ENCODE measurements around the gene SLC9A6. TPM values are rescaled to one million over a fixed set of nuclear protein-coding genes. Genes with fewer than 3 reads are reported as not detected.
"Not testable (repeated sequence)": the region's sequence is repeated elsewhere in the genome, so short reads cannot be mapped to it uniquely, and the experiment has no call there.

SLC9A6 gene
- total RNA-seq, 1 donor from 2014 or later: 18.0 TPM

DNA sequence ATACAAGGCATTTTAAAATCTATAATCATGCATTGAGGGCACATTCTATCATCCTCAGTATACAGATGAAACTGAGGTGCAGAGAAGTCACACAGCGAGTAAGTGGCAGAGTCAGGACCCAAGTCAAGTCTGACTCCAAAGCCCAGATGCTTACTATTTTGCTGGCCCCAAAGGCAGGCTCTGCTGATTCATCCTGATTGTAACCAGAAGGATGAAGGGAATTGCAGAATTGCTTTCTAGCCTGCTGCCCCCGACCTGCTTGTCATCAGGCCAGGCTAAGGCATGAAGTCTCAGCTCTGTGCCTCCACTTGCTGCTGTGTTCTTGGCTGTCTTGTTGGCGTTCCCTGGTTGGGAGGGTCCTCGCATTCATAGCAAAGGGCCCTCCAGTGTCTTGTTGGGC is 62.7 kb downstream of the SLC9A6 start:
- no peak overlapping the region for H3K4me3 Mint-ChIP-seq (ENCODE audit: unreplicated experiment)
- H3K36me3 Mint-ChIP-seq (ENCODE audit: unreplicated experiment): peaks cover 4% of the 10 kb centered on the region
- H3K4me1 Mint-ChIP-seq (ENCODE audit: unreplicated experiment): peaks cover 49% of the 10 kb centered on the region
- H3K9me3 Mint-ChIP-seq (ENCODE audit: unreplicated experiment): peaks cover 12% of the 10 kb centered on the region
- H3K27me3 Mint-ChIP-seq (ENCODE audit: unreplicated experiment): no peaks in the 10 kb centered on the region
- TF ChIP-seq, protein P1, sequence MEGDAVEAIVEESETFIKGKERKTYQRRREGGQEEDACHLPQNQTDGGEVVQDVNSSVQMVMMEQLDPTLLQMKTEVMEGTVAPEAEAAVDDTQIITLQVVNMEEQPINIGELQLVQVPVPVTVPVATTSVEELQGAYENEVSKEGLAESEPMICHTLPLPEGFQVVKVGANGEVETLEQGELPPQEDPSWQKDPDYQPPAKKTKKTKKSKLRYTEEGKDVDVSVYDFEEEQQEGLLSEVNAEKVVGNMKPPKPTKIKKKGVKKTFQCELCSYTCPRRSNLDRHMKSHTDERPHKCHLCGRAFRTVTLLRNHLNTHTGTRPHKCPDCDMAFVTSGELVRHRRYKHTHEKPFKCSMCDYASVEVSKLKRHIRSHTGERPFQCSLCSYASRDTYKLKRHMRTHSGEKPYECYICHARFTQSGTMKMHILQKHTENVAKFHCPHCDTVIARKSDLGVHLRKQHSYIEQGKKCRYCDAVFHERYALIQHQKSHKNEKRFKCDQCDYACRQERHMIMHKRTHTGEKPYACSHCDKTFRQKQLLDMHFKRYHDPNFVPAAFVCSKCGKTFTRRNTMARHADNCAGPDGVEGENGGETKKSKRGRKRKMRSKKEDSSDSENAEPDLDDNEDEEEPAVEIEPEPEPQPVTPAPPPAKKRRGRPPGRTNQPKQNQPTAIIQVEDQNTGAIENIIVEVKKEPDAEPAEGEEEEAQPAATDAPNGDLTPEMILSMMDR (IDR thresholded peaks at IDR 0.05): no peak
- DNase-seq (ENCODE audit: extremely low spot score, unreplicated experiment): peak; percentile 48
- peak overlapping the region; percentile 93 for H3K27ac Mint-ChIP-seq (ENCODE audit: unreplicated experiment)

DNA sequence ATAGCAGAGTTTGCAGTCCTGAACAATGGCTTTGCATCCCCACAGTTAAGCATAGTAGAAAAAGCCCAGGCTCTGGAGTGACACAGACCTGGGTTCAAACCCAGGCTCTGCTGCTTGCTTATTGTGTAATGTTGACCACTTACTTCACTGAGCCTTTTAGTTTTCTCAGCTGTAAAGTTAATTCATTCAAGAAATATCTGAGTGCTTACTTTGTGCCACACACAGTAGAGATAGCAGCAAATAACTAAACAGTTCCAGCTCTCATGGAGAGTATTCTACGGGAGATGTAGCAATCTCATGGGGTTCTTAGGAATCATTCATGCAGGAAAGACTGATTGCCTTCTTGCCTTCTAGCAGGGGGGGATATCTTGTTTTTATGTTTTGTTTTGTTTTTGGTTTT is 63.2 kb downstream of the SLC9A6 start:
- DNase-seq (ENCODE audit: extremely low spot score, unreplicated experiment): no peak
- TF ChIP-seq, protein P1 (IDR thresholded peaks at IDR 0.05): no peak
- Mint-ChIP-seq H3K4me1 (ENCODE audit: unreplicated experiment) (peaks cover 51% of the 10 kb centered on the region), H3K9me3 (ENCODE audit: unreplicated experiment) (peaks cover 12% of the 10 kb centered on the region), H3K27ac (ENCODE audit: unreplicated experiment) (peak overlapping the region; percentile 93), H3K4me3 (ENCODE audit: unreplicated experiment) (no peak overlapping the region), H3K36me3 (ENCODE audit: unreplicated experiment) (peaks cover 4% of the 10 kb centered on the region), H3K27me3 (ENCODE audit: unreplicated experiment) (no peaks in the 10 kb centered on the region)

DNA sequence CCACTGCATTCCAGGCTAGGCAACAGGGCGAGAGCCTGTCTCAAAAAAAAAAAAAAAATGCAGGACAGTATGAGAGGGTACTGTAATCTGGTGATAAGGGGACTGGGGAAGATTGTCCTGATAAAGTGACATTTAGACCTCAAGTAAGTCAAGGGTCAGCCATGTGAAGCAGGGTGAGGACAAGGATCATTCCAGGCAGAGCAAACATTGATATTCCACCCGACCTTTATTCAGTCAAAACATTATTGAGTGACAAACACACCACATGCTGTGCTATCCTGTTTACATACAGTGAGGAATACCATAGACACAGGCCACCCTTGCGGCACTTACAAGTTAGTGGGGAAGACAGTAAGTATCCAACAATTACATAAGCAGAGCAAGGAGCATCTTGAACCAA is 64.4 kb downstream of the SLC9A6 start:
- Mint-ChIP-seq H3K27me3 (ENCODE audit: unreplicated experiment) (no peaks in the 10 kb centered on the region), H3K4me3 (ENCODE audit: unreplicated experiment) (no peak overlapping the region), H3K4me1 (ENCODE audit: unreplicated experiment) (peaks cover 54% of the 10 kb centered on the region), H3K27ac (ENCODE audit: unreplicated experiment) (peak overlapping the region; percentile 62), H3K36me3 (ENCODE audit: unreplicated experiment) (no peaks in the 10 kb centered on the region), H3K9me3 (ENCODE audit: unreplicated experiment) (peaks cover 8% of the 10 kb centered on the region)
- peak; percentile 38 for DNase-seq (ENCODE audit: extremely low spot score, unreplicated experiment)
- TF ChIP-seq, protein P1 (IDR thresholded peaks at IDR 0.05): no peak

DNA sequence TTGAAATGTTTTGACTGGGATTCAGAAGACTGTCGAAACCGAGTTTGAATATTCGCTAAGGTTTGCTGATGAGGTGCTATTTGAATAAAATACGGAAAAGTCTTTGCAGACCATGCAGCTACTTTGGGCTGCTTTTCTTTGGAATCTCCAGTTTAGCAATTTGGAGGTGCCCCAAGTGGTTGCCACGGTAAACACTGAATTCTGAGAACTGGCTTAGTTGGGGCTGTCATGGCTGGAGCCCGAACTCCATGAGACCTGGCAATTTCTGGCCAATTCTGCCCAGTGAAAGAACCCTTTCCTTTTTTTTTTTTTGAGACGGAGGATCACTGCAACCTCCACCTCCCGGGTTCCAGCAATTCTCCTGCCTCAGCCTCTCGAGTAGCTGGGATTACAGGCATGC is 65.6 kb downstream of the SLC9A6 start:
- H3K27me3 Mint-ChIP-seq (ENCODE audit: unreplicated experiment); H3K36me3 Mint-ChIP-seq (ENCODE audit: unreplicated experiment); H3K4me3 Mint-ChIP-seq (ENCODE audit: unreplicated experiment); DNase-seq (ENCODE audit: extremely low spot score, unreplicated experiment); H3K9me3 Mint-ChIP-seq (ENCODE audit: unreplicated experiment); H3K27ac Mint-ChIP-seq (ENCODE audit: unreplicated experiment): not testable (repeated sequence)
- H3K4me1 Mint-ChIP-seq (ENCODE audit: unreplicated experiment): peaks cover 61% of the 10 kb centered on the region

DNA sequence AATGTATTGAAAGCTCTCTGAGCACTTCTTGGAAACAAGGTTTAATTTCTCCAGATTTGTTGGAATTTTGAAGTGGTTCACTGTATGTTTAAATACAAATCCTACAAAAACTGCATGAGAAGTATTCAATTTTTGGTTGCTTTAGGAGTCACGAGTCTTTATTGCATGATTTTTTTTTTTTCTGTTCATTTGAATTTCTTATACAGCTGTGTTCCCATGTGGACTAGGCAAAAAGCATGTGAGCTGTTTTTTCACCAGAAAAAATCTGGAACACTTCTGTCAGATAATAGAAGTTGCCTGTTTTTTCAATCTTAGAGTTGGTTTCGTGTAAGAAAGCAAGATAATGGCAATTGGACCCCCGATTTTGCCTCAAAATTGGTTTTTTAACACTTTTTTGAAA is 66.4 kb downstream of the SLC9A6 start:
- no peaks in the 10 kb centered on the region for H3K36me3 Mint-ChIP-seq (ENCODE audit: unreplicated experiment)
- TF ChIP-seq, protein P1 (IDR thresholded peaks at IDR 0.05): no peak
- H3K27ac Mint-ChIP-seq (ENCODE audit: unreplicated experiment): peak overlapping the region; percentile 27
- H3K4me1 Mint-ChIP-seq (ENCODE audit: unreplicated experiment): peaks cover 62% of the 10 kb centered on the region
- no peak overlapping the region for H3K4me3 Mint-ChIP-seq (ENCODE audit: unreplicated experiment)
- H3K9me3 Mint-ChIP-seq (ENCODE audit: unreplicated experiment): peaks cover 8% of the 10 kb centered on the region
- H3K27me3 Mint-ChIP-seq (ENCODE audit: unreplicated experiment): no peaks in the 10 kb centered on the region
- DNase-seq (ENCODE audit: extremely low spot score, unreplicated experiment): no peak
